Activated T-helper 2 cell treated with anti-CD3 and anti-CD28 coated beads, Interferon-gamma antibody, Interleukin-2, Interleukin-4, amounts not matched to agents 10 μg/mL and 5 μg/mL and 100 μg/mL, durations not matched to agents 14 hours and 24 hours and 36 hours (primary cell): ENCODE measurements around the gene RALGPS1. TPM values are rescaled to one million over a fixed set of nuclear protein-coding genes. Genes with fewer than 3 reads are reported as not detected.

Experiments
- DNase-seq: peaks from one replicate; pipeline ENCODE4 v3.0.0; 2021; ENCODE audit warnings: low spot score
- H3K27ac Mint-ChIP-seq: one replicate; pipeline ENCODE4 v1.8.0; 2021; ENCODE audit warnings: mixed read lengths
- H3K27me3 Mint-ChIP-seq: one replicate; pipeline ENCODE4 v1.8.0; 2021; ENCODE audit warnings: low read depth, mixed read lengths
- H3K36me3 Mint-ChIP-seq: one replicate; pipeline ENCODE4 v1.8.0; 2021; ENCODE audit warnings: low read depth, mixed read lengths
- H3K4me1 Mint-ChIP-seq: one replicate; pipeline ENCODE4 v1.8.0; 2021; ENCODE audit warnings: low read depth, mixed read lengths
- H3K4me3 Mint-ChIP-seq: one replicate; pipeline ENCODE4 v1.8.0; 2021; ENCODE audit warnings: low read depth, mild to moderate bottlenecking, moderate library complexity, mixed read lengths
- H3K9me3 Mint-ChIP-seq: one replicate; pipeline ENCODE4 v1.8.0; 2021; ENCODE audit warnings: mixed read lengths
- intact Hi-C: fragments of 100-400 bp; cut with micrococcal nuclease; formaldehyde crosslinking; loops from one replicate; pipeline ENCODE4 v1.15.1; 2023
- total RNA-seq: library from RNA; stranded (reverse); gene quantifications from 2 replicates; pipeline ENCODE4 v1.2.3, GENCODE V29; 2022

The RALGPS1 gene
- total RNA-seq, 1 donor from 2014 or later, result 2.4 TPM

DNA sequence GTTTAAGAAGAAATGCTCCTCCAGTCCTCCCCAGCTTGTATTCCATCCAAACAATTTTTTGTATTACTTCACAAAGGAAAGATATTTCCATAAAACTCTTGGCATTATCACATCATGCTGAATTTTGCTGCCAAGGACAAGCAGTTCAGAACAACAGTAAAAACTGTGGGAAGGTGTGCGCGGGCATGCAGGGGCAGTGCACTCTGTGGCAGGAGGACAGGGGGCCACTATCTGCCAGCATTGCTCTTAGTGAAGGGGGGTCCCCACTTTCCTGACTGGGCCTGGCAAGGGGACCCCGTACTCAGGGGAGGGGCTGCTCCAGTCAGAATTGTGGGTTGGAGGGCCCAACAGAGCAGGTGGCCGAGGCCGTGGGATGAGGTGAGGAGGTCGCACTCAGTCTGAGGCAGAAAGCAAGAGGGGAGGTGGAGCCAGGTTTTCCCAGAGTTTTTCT is 175.1 kb downstream of the RALGPS1 start:
- Mint-ChIP-seq H3K9me3 (no peaks in the 10 kb centered on the region), H3K4me1 (no peaks in the 10 kb centered on the region), H3K4me3 (no peak overlapping the region), H3K27me3 (peaks cover 13% of the 10 kb centered on the region), H3K36me3 (no peaks in the 10 kb centered on the region), H3K27ac (no peak overlapping the region)
- DNase-seq, result no peak
- intact Hi-C loops, result no loop called here

DNA sequence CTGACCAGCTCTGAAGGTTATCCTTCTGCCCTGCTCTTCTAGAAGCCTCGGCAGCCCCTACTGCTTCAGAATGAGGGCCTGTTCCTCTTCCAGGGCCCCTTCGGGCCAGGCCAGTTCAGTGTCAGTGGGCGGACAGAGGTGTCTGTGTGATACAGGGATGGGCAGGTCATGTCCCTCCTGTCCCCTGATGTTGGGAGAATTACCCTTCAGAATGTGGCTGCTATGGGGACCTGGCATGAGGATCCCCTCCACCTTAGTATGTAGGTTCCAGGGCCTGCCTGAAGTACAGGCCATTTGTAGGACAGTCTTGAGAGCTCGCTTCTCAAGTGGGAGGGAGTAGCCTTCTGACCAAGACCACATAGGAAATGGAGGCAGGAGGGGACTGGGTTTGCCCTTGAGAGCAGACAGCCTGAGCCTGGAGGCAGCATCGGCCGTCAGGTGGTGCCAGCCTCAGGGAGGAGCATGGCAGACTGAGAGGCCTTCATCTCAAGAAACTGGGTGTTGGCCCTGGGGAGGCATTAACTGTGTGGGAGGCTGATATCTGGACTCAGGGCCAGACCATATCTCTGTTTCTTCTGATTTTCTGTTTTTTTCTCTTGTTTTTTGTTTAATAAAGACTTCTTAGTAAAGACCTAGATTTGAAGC is 175.9 kb downstream of the RALGPS1 start:
- intact Hi-C loops, result no loop called here

DNA sequence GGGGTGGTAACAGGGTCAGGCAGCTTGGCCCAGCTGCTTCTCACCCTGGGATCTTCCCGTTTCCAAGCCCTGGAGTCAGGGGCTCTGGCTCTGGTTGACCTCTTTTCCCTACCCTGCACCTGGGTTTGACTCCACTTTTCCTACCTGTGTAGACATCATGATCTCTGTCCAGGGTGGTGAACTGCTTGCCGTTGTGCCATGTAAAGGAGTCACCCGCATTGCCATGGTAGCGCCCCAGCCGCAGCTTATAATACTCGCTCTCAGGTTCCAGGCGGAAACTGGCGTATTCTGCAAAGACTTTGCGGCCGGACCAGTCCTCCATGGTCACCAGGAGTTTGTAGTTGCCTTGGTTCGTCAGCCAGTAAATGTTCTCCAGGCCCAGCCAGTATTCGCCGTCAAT is 176.9 kb downstream of the RALGPS1 start:
- H3K9me3 Mint-ChIP-seq, result no peaks in the 10 kb centered on the region
- no peak overlapping the region for H3K4me3 Mint-ChIP-seq
- intact Hi-C loops, result no loop called here
- peaks cover 4% of the 10 kb centered on the region for H3K27me3 Mint-ChIP-seq
- no peaks in the 10 kb centered on the region for H3K36me3 Mint-ChIP-seq
- DNase-seq, result no peak
- no peak overlapping the region for H3K27ac Mint-ChIP-seq
- no peaks in the 10 kb centered on the region for H3K4me1 Mint-ChIP-seq

More for the DNA sequence above, 175.9 kb downstream of the RALGPS1 start:
- H3K36me3 Mint-ChIP-seq, result no peaks in the 10 kb centered on the region
- DNase-seq, result no peak
- peaks cover 10% of the 10 kb centered on the region for H3K27me3 Mint-ChIP-seq
- H3K27ac Mint-ChIP-seq, result no peak overlapping the region
- no peaks in the 10 kb centered on the region for H3K4me1 Mint-ChIP-seq
- no peaks in the 10 kb centered on the region for H3K9me3 Mint-ChIP-seq
- no peak overlapping the region for H3K4me3 Mint-ChIP-seq

DNA sequence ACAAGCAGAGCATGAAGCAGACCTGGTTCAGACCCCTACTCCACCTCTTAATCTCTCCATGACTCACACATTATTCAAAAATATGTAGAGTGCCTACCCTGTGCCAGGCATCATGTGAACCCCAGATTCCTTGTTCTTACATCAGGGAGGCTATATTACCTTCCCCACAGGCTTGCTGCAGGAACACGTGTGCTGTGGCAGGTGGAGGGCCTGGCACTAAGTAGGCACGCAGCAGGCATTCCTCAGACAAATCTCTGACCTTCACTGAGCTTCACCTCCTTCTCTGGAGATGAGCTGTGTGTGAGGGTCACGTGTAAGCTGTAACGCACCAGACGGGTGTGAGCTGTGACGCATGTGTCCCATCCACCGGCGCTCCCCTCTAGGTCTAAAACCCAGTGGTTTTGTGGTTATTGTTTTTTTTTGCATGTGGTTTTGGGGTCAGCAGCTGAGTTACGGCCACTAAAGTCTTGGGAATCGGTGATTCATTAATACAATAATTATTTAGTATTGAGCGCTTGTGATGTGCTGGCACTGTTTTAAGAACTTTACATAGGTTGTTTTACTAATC is 177.5 kb downstream of the RALGPS1 start:
- Mint-ChIP-seq H3K27ac (no peak overlapping the region), H3K4me3 (no peak overlapping the region), H3K27me3 (no peaks in the 10 kb centered on the region), H3K36me3 (no peaks in the 10 kb centered on the region), H3K4me1 (no peaks in the 10 kb centered on the region), H3K9me3 (no peaks in the 10 kb centered on the region)
- intact Hi-C loops, result no loop called here
- DNase-seq, result no peak

DNA sequence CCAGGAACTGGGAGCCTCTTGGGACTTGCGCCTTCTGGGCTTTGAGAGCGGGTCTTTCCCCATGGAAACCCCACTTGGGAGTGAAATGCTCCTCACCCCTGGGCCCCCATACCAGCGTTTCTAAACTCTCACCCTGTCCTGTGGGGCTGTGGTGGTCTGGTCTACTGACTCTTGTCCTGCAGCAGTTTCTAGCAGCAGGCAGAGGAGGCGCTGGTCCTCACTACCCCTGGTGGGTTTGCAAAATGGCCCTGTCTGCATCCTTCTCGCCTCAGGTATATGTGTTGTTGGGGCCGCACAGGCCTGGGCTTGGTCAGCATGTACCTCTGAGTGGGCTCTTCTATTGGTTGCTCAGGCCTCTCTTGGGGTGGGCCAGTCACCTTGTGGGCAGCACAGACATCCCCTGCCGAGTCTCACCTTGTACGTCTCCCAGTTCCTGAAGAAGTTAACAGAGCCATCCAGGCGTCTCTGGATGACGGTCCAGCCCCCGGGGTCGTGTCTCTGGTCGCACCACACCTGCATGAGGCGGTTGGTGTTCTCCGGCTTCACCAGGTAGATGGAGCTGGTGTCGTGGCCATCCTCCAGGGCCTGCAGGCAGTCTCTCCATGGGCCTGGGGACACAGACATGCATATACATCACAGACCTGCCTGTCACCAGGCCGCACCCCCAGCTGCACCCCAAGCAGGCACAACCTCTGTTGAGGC is 178.9 kb downstream of the RALGPS1 start:
- intact Hi-C loops, result no loop called here
- H3K36me3 Mint-ChIP-seq, result no peaks in the 10 kb centered on the region
- no peaks in the 10 kb centered on the region for H3K9me3 Mint-ChIP-seq
- no peaks in the 10 kb centered on the region for H3K4me1 Mint-ChIP-seq
- no peak for DNase-seq
- peaks cover 3% of the 10 kb centered on the region for H3K27me3 Mint-ChIP-seq
- H3K27ac Mint-ChIP-seq, result no peak overlapping the region
- H3K4me3 Mint-ChIP-seq, result no peak overlapping the region

DNA sequence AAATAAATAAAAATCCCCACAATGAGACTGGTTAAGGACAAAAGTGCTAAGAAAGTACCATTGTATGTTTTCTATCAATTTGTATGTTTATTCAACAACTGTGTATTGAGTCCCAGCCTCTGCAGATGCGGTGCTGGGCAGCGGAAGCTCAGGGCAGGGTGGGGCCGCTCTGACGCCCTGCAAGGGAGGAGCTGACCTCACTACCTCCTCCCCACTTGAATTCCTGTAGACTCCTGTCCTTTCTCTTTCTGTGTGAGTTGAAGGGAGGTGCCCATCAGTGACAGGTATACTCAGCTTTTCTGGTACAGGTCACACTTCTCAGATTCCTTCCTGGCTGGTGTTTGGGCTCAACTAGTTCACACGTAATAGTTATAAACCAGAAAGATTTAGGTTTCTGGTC is 180.8 kb downstream of the RALGPS1 start:
- Mint-ChIP-seq H3K36me3 (no peaks in the 10 kb centered on the region), H3K27me3 (peaks cover 3% of the 10 kb centered on the region), H3K9me3 (no peaks in the 10 kb centered on the region), H3K27ac (no peak overlapping the region), H3K4me3 (no peak overlapping the region), H3K4me1 (no peaks in the 10 kb centered on the region)
- no peak for DNase-seq
- intact Hi-C loops, result no loop called here

DNA sequence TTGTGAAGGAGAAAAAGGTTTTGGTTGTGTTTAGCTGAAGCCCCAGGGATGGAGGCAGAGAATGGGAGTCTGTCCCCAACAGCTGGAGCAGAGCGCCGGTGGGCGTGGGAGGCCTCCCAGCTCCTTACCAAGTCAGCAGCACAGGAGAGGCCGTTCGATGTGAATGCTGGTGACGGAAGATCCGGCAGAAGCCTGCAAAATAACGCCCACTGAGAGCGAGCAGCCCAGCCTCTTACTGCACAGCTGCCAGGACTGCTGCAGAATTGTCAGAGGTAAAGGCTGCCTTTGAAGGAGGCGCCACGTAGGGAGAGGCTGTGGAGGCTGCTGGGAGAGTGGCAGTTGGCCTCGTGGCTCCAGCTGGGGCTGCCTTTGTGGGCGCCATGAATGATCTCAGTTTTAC is 181.6 kb downstream of the RALGPS1 start:
- intact Hi-C loops, result no loop called here
- Mint-ChIP-seq H3K27me3 (peaks cover 3% of the 10 kb centered on the region), H3K4me3 (no peak overlapping the region), H3K27ac (no peak overlapping the region), H3K36me3 (no peaks in the 10 kb centered on the region), H3K9me3 (no peaks in the 10 kb centered on the region), H3K4me1 (no peaks in the 10 kb centered on the region)
- DNase-seq, result no peak

DNA sequence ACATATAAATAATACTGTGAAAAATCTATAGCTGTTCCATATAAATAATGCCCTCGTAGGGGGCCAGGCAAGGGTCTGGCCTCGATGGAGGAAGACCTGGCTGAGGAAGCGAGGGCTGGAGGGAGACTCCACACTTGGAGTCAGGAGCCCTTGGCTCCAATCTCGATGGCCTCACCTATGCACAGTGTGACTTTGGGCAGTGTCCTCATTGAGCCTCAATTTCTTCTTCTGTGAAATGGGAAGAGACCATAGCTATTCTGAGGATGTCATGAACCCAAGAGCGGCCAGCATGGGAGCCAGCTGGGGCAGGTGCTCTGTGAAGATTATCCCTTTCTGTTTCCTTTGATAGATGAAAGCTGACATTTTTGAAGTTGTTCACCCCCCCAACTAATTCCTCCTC is 183.1 kb downstream of the RALGPS1 start:
- Mint-ChIP-seq H3K9me3 (no peaks in the 10 kb centered on the region), H3K4me1 (no peaks in the 10 kb centered on the region), H3K4me3 (no peak overlapping the region), H3K36me3 (no peaks in the 10 kb centered on the region), H3K27ac (no peak overlapping the region), H3K27me3 (peaks cover 3% of the 10 kb centered on the region)
- no peak for DNase-seq
- intact Hi-C loops, result no loop called here

DNA sequence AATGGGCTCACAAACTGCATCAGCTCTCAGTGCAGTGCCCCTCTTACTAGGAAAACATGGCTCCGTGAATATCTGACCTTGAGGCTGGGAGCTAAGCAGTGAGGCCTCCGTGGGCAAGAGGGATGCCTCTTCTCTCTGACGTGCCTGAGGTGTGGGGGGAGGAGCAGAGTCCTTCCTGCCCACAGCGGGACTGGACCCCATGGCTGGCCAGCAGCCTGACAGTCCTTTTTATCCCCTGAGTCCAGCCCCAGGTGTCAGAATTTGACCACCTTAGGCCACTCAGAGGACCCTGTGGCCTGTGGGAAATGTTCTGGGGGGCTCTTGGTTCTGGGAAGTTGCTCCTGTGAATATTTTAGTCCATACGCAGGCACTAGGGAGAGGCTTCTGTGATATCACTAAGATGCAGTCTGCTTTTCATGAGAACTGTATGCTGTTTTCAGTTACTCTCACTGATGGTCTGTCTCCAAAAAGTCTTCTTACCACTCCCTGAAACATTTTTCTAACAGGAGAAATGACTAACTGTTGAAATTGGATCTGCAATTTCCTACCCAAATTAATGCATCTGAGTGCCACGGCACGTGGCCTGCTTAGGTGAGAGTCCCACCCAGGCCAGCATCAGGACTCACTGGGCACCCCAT is 184.5 kb downstream of the RALGPS1 start:
- peaks cover 3% of the 10 kb centered on the region for H3K27me3 Mint-ChIP-seq
- intact Hi-C loops, result no loop called here
- H3K9me3 Mint-ChIP-seq, result no peaks in the 10 kb centered on the region
- H3K4me1 Mint-ChIP-seq, result no peaks in the 10 kb centered on the region
- H3K27ac Mint-ChIP-seq, result no peak overlapping the region
- no peaks in the 10 kb centered on the region for H3K36me3 Mint-ChIP-seq
- H3K4me3 Mint-ChIP-seq, result no peak overlapping the region
- no peak for DNase-seq

DNA sequence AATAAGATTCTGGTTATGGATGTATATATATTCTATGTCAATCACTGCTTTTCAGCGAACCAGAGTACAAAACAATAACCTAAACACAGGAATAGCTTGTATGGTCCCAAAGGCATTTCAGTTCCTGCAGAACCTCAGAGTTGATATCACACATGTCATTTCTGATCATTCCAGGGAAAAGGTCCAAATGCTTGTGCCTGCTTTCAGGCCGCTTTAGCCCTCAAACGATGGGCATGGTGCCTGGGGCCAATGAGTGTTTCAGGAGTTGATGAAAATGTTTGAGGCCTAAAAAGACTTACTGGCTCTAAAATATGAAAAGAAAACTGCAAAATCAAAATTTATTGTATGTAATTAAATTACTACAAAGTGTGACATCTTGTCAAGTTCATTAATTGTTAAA is 185.1 kb downstream of the RALGPS1 start:
- no peaks in the 10 kb centered on the region for H3K9me3 Mint-ChIP-seq
- no peaks in the 10 kb centered on the region for H3K4me1 Mint-ChIP-seq
- no peaks in the 10 kb centered on the region for H3K36me3 Mint-ChIP-seq
- H3K4me3 Mint-ChIP-seq, result no peak overlapping the region
- H3K27ac Mint-ChIP-seq, result no peak overlapping the region
- no peak for DNase-seq
- H3K27me3 Mint-ChIP-seq, result peaks cover 3% of the 10 kb centered on the region
- intact Hi-C loops, result no loop called here

DNA sequence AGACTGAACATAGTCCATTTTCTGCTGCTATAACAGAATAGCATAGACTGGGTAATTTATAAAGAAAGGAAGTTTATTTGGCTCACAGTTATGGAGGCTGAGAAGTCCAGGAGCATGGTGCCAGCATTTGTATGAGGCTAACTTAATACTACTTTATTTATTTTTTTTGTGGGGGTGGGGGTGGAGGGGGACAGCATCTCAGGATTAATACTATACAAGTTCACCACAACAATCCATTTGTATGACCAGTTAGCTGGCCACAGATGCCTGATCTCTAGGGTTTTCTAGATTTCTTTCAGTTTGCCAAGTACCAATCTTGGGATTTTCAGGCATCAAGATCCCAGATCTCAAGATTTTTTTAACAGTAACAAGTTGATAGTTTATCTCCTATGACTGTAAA is 187.6 kb downstream of the RALGPS1 start:
- H3K36me3 Mint-ChIP-seq, result no peaks in the 10 kb centered on the region

DNA sequence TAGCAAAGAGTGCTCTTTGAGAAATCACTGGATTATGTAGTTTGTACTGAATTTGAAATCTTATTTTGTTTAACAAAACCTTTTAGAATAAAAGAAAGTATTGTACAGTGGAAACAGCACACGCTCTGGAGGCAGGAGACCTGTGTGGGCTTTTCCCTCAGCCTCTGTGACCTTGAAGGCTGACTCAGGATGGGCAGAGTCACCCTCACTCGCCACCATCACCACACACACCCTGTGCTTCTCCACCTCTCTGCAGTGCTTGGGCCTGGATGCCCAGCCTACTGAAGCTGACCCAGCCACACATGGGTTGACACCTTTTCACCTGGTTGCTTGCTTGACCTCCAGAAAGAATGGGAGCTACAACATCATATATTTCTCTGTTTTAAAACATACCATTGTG is 188.2 kb downstream of the RALGPS1 start:
- H3K9me3 Mint-ChIP-seq, result no peaks in the 10 kb centered on the region

More for the DNA sequence above, 187.6 kb downstream of the RALGPS1 start:
- no peak overlapping the region for H3K27ac Mint-ChIP-seq
- H3K4me1 Mint-ChIP-seq, result no peaks in the 10 kb centered on the region
- no peak for DNase-seq
- H3K9me3 Mint-ChIP-seq, result no peaks in the 10 kb centered on the region
- intact Hi-C loops, result no loop called here
- no peak overlapping the region for H3K4me3 Mint-ChIP-seq
- H3K27me3 Mint-ChIP-seq, result peaks cover 3% of the 10 kb centered on the region

More for the DNA sequence above, 188.2 kb downstream of the RALGPS1 start:
- intact Hi-C loops, result no loop called here
- DNase-seq, result no peak
- Mint-ChIP-seq H3K36me3 (no peaks in the 10 kb centered on the region), H3K4me3 (no peak overlapping the region), H3K27ac (no peak overlapping the region), H3K4me1 (no peaks in the 10 kb centered on the region), H3K27me3 (peaks cover 3% of the 10 kb centered on the region)
